Measurements from ENCODE around the gene ZNF367.

GRCh38 chr9:96408409-96409280 is 9.5 kb downstream of the ZNF367 start:
- TF ChIP-seq, protein P1, sequence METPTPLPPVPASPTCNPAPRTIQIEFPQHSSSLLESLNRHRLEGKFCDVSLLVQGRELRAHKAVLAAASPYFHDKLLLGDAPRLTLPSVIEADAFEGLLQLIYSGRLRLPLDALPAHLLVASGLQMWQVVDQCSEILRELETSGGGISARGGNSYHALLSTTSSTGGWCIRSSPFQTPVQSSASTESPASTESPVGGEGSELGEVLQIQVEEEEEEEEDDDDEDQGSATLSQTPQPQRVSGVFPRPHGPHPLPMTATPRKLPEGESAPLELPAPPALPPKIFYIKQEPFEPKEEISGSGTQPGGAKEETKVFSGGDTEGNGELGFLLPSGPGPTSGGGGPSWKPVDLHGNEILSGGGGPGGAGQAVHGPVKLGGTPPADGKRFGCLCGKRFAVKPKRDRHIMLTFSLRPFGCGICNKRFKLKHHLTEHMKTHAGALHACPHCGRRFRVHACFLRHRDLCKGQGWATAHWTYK (CRISPR knock-in tag; IDR thresholded peaks at IDR 0.05): no peak
- TF ChIP-seq, protein P2, sequence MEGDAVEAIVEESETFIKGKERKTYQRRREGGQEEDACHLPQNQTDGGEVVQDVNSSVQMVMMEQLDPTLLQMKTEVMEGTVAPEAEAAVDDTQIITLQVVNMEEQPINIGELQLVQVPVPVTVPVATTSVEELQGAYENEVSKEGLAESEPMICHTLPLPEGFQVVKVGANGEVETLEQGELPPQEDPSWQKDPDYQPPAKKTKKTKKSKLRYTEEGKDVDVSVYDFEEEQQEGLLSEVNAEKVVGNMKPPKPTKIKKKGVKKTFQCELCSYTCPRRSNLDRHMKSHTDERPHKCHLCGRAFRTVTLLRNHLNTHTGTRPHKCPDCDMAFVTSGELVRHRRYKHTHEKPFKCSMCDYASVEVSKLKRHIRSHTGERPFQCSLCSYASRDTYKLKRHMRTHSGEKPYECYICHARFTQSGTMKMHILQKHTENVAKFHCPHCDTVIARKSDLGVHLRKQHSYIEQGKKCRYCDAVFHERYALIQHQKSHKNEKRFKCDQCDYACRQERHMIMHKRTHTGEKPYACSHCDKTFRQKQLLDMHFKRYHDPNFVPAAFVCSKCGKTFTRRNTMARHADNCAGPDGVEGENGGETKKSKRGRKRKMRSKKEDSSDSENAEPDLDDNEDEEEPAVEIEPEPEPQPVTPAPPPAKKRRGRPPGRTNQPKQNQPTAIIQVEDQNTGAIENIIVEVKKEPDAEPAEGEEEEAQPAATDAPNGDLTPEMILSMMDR (IDR thresholded peaks at IDR 0.05 in 2 of 3, conservative IDR thresholded peaks at IDR 0.05 in 1 of 3; ENCODE audit: insufficient read depth in 2 of 3, low read depth in 1 of 3, low read length in 3 of 3): no peak
- TF ChIP-seq, protein P3, sequence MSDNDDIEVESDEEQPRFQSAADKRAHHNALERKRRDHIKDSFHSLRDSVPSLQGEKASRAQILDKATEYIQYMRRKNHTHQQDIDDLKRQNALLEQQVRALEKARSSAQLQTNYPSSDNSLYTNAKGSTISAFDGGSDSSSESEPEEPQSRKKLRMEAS (CRISPR knock-in tag; IDR thresholded peaks at IDR 0.05): no peak
- no peak for TF ChIP-seq RBBP5 (IDR thresholded peaks at IDR 0.05; ENCODE audit: borderline replicate concordance, insufficient read depth, low read length, poor library complexity, severe bottlenecking)
- no peak for TF ChIP-seq RUNX1 (IDR thresholded peaks at IDR 0.05; ENCODE audit: low read depth)
- no peak for TF ChIP-seq EZH2 (IDR thresholded peaks at IDR 0.05; ENCODE audit: borderline replicate concordance, low read depth, low read length)
- no peak for TF ChIP-seq NFXL1 (CRISPR knock-in tag; IDR thresholded peaks at IDR 0.05)
- no peak for TF ChIP-seq POLR2AphosphoS2 (IDR thresholded peaks at IDR 0.05; ENCODE audit: low read length)
- no peak for TF ChIP-seq ZBTB8A (IDR thresholded peaks at IDR 0.05; ENCODE audit: partially characterized antibody)
- TF ChIP-seq, protein P4, sequence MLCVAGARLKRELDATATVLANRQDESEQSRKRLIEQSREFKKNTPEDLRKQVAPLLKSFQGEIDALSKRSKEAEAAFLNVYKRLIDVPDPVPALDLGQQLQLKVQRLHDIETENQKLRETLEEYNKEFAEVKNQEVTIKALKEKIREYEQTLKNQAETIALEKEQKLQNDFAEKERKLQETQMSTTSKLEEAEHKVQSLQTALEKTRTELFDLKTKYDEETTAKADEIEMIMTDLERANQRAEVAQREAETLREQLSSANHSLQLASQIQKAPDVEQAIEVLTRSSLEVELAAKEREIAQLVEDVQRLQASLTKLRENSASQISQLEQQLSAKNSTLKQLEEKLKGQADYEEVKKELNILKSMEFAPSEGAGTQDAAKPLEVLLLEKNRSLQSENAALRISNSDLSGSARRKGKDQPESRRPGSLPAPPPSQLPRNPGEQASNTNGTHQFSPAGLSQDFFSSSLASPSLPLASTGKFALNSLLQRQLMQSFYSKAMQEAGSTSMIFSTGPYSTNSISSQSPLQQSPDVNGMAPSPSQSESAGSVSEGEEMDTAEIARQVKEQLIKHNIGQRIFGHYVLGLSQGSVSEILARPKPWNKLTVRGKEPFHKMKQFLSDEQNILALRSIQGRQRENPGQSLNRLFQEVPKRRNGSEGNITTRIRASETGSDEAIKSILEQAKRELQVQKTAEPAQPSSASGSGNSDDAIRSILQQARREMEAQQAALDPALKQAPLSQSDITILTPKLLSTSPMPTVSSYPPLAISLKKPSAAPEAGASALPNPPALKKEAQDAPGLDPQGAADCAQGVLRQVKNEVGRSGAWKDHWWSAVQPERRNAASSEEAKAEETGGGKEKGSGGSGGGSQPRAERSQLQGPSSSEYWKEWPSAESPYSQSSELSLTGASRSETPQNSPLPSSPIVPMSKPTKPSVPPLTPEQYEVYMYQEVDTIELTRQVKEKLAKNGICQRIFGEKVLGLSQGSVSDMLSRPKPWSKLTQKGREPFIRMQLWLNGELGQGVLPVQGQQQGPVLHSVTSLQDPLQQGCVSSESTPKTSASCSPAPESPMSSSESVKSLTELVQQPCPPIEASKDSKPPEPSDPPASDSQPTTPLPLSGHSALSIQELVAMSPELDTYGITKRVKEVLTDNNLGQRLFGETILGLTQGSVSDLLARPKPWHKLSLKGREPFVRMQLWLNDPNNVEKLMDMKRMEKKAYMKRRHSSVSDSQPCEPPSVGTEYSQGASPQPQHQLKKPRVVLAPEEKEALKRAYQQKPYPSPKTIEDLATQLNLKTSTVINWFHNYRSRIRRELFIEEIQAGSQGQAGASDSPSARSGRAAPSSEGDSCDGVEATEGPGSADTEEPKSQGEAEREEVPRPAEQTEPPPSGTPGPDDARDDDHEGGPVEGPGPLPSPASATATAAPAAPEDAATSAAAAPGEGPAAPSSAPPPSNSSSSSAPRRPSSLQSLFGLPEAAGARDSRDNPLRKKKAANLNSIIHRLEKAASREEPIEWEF (CRISPR knock-in tag; IDR thresholded peaks at IDR 0.05): no peak
- TF ChIP-seq PRDM10 (IDR thresholded peaks at IDR 0.05; ENCODE audit: partially characterized antibody): no peak

Data from K562 (cell line).